ENCODE data around the gene DYRK1A.

Gene DYRK1A

GRCh38 chr21:37551331-37551992 is 184.9 kb downstream of the DYRK1A start:
- Histone ChIP-seq H3K36me3 (ENCODE audit: control insufficient read depth in 1 of 2, insufficient read depth in 2 of 2, low read length in 2 of 2) (no peaks in the 10 kb centered on the region), H3K27ac (ENCODE audit: low read depth, low read length) (no peak overlapping the region), H3K9me3 (ENCODE audit: control insufficient read depth in 1 of 2, low read length in 2 of 2) (no peaks in the 10 kb centered on the region), H3K9ac (ENCODE audit: low read depth in 1 of 2, low read length in 2 of 2) (no peak overlapping the region), H3K4me3 (ENCODE audit: low read depth in 1 of 2, low read length in 2 of 2) (peak overlapping the region in 1 of 2 donors; percentile 45), H3K4me1 (ENCODE audit: control insufficient read depth in 1 of 2, insufficient read depth in 2 of 2, low read length in 2 of 2) (peaks cover 9 to 13% of the 10 kb centered on the region in 2 donors), H3K27me3 (ENCODE audit: control insufficient read depth in 1 of 2, insufficient read depth in 2 of 2, low read length in 2 of 2) (no peaks in the 10 kb centered on the region)

GRCh38 chr21:37551993-37552355 is 185.4 kb downstream of the DYRK1A start:
- no peak overlapping the region for H3K4me3 ChIP-seq (ENCODE audit: low read depth in 1 of 2, low read length in 2 of 2)
- H3K27ac ChIP-seq (ENCODE audit: low read depth, low read length) = no peak overlapping the region
- H3K9ac ChIP-seq (ENCODE audit: low read depth in 1 of 2, low read length in 2 of 2) = no peak overlapping the region
- no peaks in the 10 kb centered on the region for H3K9me3 ChIP-seq (ENCODE audit: control insufficient read depth in 1 of 2, low read length in 2 of 2)
- peaks cover 8 to 9% of the 10 kb centered on the region in 2 donors for H3K4me1 ChIP-seq (ENCODE audit: control insufficient read depth in 1 of 2, insufficient read depth in 2 of 2, low read length in 2 of 2)
- no peaks in the 10 kb centered on the region for H3K27me3 ChIP-seq (ENCODE audit: control insufficient read depth in 1 of 2, insufficient read depth in 2 of 2, low read length in 2 of 2)
- no peaks in the 10 kb centered on the region for H3K36me3 ChIP-seq (ENCODE audit: control insufficient read depth in 1 of 2, insufficient read depth in 2 of 2, low read length in 2 of 2)

DNA sequence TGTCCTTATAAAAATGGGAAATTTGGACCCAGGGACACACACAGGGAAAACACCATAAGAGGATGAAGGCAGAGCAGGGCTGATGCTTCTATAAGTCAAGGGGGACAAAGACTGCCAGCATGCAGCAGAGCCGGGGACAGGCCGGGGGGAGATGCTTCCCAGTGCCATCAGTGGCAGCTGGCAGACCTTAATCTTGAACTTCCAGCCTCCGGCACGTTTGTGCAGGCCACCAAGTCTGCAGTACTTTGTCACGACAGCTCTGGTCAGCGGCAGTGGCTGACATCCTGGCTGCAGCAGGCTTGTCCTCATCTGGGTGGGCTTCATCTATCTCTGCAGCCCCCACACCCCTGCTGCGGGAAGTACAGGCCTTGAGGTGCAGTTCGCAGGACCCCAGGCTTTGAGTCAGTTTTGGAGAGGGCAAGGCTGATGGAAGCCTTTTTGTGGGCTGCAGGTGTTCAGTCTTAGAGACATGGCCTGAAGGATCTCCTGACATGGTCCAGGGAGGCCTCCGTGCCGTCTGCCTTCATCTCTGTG is 186.0 kb downstream of the DYRK1A start:
- H3K27ac ChIP-seq (ENCODE audit: low read depth, low read length) = no peak overlapping the region

DNA sequence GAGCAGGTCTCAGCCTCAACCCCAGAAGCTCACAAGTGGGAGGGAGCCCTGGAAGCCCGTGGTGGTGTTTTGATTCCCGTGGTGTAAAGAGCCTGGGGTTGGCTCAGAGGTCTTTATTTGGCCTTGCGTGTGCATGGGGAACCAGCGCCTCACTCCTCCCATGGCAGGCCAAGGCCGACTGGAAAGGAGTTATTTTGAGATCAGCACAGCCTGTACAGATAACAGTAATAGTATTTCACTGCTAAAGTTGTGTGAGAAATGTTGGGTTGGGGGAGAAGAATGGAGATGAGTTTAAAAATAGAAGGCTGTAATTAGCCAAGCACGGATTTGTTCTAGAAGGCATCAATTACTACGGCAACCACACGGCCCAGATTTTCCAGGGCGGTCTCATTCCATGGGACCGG is 186.5 kb downstream of the DYRK1A start:
- Histone ChIP-seq H3K4me3 (ENCODE audit: low read depth in 1 of 2, low read length in 2 of 2) (no peak overlapping the region), H3K9ac (ENCODE audit: low read depth in 1 of 2, low read length in 2 of 2) (no peak overlapping the region), H3K4me1 (ENCODE audit: control insufficient read depth in 1 of 2, insufficient read depth in 2 of 2, low read length in 2 of 2) (peaks cover 8 to 9% of the 10 kb centered on the region in 2 donors), H3K9me3 (ENCODE audit: control insufficient read depth in 1 of 2, low read length in 2 of 2) (no peaks in the 10 kb centered on the region), H3K27ac (ENCODE audit: low read depth, low read length) (no peak overlapping the region), H3K36me3 (ENCODE audit: control insufficient read depth in 1 of 2, insufficient read depth in 2 of 2, low read length in 2 of 2) (no peaks in the 10 kb centered on the region), H3K27me3 (ENCODE audit: control insufficient read depth in 1 of 2, insufficient read depth in 2 of 2, low read length in 2 of 2) (no peaks in the 10 kb centered on the region)

More for the DNA sequence above, 186.0 kb downstream of the DYRK1A start:
- Histone ChIP-seq H3K27me3 (ENCODE audit: control insufficient read depth in 1 of 2, insufficient read depth in 2 of 2, low read length in 2 of 2) (no peaks in the 10 kb centered on the region), H3K4me3 (ENCODE audit: low read depth in 1 of 2, low read length in 2 of 2) (no peak overlapping the region), H3K4me1 (ENCODE audit: control insufficient read depth in 1 of 2, insufficient read depth in 2 of 2, low read length in 2 of 2) (peaks cover 8 to 9% of the 10 kb centered on the region in 2 donors), H3K9ac (ENCODE audit: low read depth in 1 of 2, low read length in 2 of 2) (no peak overlapping the region), H3K36me3 (ENCODE audit: control insufficient read depth in 1 of 2, insufficient read depth in 2 of 2, low read length in 2 of 2) (no peaks in the 10 kb centered on the region), H3K9me3 (ENCODE audit: control insufficient read depth in 1 of 2, low read length in 2 of 2) (no peaks in the 10 kb centered on the region)

DNA sequence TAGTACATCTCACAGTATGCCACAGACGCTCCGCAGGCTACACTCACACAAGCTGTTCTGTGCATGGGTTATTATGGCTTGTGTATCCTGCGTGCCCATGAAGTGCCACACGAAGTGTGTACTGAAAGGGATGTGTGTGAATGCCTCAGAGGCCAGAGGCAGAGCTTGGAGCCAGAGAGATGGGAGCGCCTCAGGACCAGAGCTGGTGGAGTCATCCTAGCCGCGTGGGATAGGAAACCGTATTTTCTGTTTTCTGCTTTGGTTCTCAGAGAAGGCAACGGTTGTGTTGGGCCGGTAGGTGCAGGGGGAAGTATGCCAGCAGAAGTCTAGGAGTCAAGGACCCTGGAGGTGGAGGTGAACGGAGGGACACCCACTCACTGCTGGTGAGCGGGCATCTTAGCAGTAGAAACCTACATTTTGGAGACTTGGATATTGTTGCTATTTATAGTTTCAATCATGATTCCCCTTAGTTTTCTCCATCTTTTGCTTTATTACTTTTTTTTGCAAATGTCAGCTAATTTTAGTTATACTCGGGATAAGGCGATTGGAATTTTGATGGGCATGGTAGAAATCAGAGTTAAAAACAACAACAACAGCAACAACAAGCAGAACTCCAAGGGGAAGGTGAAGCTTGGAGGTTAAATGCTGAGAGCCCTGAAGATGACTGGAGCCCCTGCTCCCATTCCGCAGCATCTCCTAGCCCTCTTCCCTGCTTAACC is 188.2 kb downstream of the DYRK1A start:
- H3K4me1 ChIP-seq (ENCODE audit: control insufficient read depth in 1 of 2, insufficient read depth in 2 of 2, low read length in 2 of 2) = peaks cover 8 to 9% of the 10 kb centered on the region in 2 donors
- no peak overlapping the region for H3K9ac ChIP-seq (ENCODE audit: low read depth in 1 of 2, low read length in 2 of 2)
- no peaks in the 10 kb centered on the region for H3K36me3 ChIP-seq (ENCODE audit: control insufficient read depth in 1 of 2, insufficient read depth in 2 of 2, low read length in 2 of 2)
- H3K4me3 ChIP-seq (ENCODE audit: low read depth in 1 of 2, low read length in 2 of 2) = no peak overlapping the region
- H3K9me3 ChIP-seq (ENCODE audit: control insufficient read depth in 1 of 2, low read length in 2 of 2) = no peaks in the 10 kb centered on the region
- no peaks in the 10 kb centered on the region for H3K27me3 ChIP-seq (ENCODE audit: control insufficient read depth in 1 of 2, insufficient read depth in 2 of 2, low read length in 2 of 2)
- H3K27ac ChIP-seq (ENCODE audit: low read depth, low read length) = no peak overlapping the region

DNA sequence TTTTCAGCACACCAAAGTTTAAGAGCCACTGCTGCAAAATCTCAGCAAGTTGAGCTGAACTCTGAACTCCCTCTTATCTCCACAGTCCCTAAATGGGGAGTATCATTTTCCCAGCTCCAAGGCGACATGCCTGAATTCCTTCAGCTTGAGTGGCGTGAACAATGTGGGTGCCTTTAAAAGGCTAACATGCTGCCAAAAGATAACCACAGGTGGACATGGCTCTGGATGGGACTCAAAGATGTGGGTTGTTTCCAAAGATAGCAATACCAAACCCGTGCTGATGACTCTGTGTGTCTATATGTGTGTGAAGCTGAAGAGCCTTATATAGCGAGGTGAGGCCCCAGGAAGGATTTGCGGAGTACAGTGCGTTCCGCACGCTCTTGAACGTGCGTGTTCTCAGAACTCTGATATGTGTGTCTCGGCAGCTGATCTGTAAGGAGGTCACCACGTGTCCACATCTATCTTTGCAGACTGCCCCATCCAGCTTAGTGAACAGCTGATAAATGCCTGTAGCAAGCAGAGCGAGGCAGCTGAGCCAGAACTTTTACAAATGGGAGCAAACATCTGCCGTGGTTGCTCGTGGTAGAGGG is 189.2 kb downstream of the DYRK1A start:
- H3K27ac ChIP-seq (ENCODE audit: low read depth, low read length) = no peak overlapping the region
- no peaks in the 10 kb centered on the region for H3K36me3 ChIP-seq (ENCODE audit: control insufficient read depth in 1 of 2, insufficient read depth in 2 of 2, low read length in 2 of 2)
- no peaks in the 10 kb centered on the region for H3K27me3 ChIP-seq (ENCODE audit: control insufficient read depth in 1 of 2, insufficient read depth in 2 of 2, low read length in 2 of 2)
- H3K4me1 ChIP-seq (ENCODE audit: control insufficient read depth in 1 of 2, insufficient read depth in 2 of 2, low read length in 2 of 2) = peaks cover 5 to 6% of the 10 kb centered on the region in 2 donors
- H3K4me3 ChIP-seq (ENCODE audit: low read depth in 1 of 2, low read length in 2 of 2) = no peak overlapping the region
- no peak overlapping the region for H3K9ac ChIP-seq (ENCODE audit: low read depth in 1 of 2, low read length in 2 of 2)
- no peaks in the 10 kb centered on the region for H3K9me3 ChIP-seq (ENCODE audit: control insufficient read depth in 1 of 2, low read length in 2 of 2)

GRCh38 chr21:37557261-37557950 is 190.8 kb downstream of the DYRK1A start:
- Histone ChIP-seq H3K4me3 (ENCODE audit: low read depth in 1 of 2, low read length in 2 of 2) (no peak overlapping the region), H3K27me3 (ENCODE audit: control insufficient read depth in 1 of 2, insufficient read depth in 2 of 2, low read length in 2 of 2) (no peaks in the 10 kb centered on the region), H3K9ac (ENCODE audit: low read depth in 1 of 2, low read length in 2 of 2) (no peak overlapping the region), H3K4me1 (ENCODE audit: control insufficient read depth in 1 of 2, insufficient read depth in 2 of 2, low read length in 2 of 2) (no peaks in the 10 kb centered on the region), H3K9me3 (ENCODE audit: control insufficient read depth in 1 of 2, low read length in 2 of 2) (no peaks in the 10 kb centered on the region), H3K36me3 (ENCODE audit: control insufficient read depth in 1 of 2, insufficient read depth in 2 of 2, low read length in 2 of 2) (no peaks in the 10 kb centered on the region), H3K27ac (ENCODE audit: low read depth, low read length) (no peak overlapping the region)

- no peak overlapping the region for H3K9ac ChIP-seq (ENCODE audit: low read depth in 1 of 2, low read length in 2 of 2)
- no peaks in the 10 kb centered on the region for H3K27me3 ChIP-seq (ENCODE audit: control insufficient read depth in 1 of 2, insufficient read depth in 2 of 2, low read length in 2 of 2)
- H3K27ac ChIP-seq (ENCODE audit: low read depth, low read length) = no peak overlapping the region
- no peaks in the 10 kb centered on the region for H3K36me3 ChIP-seq (ENCODE audit: control insufficient read depth in 1 of 2, insufficient read depth in 2 of 2, low read length in 2 of 2)
- no peak overlapping the region for H3K4me3 ChIP-seq (ENCODE audit: low read depth in 1 of 2, low read length in 2 of 2)
- H3K9me3 ChIP-seq (ENCODE audit: control insufficient read depth in 1 of 2, low read length in 2 of 2) = no peaks in the 10 kb centered on the region
- H3K4me1 ChIP-seq (ENCODE audit: control insufficient read depth in 1 of 2, insufficient read depth in 2 of 2, low read length in 2 of 2) = peaks cover 5 to 7% of the 10 kb centered on the region in 2 donors
These were observed 192.2 kb downstream of the DYRK1A start for GRCh38 chr21:37558676-37559211.

DNA sequence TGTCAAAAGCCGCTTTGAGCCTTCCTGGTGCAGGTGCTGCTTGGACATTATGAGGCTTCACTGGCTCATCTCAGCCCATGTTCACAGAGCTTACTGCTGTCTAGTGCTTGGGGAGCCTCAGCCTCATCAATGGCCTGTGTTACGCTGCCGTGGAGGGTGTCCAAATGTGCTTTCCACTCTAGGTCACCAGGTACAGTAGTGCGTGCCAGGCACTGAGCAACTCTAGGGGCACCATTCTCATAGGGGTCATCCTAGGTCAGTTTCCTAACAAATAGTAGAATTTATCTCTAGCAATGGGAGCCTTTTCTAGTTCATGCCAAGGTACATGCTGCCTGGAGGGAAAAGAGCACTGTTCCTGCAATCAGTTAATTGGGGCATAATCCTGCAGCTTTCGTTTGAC is 193.8 kb downstream of the DYRK1A start:
- Histone ChIP-seq H3K9ac (ENCODE audit: low read depth in 1 of 2, low read length in 2 of 2) (no peak overlapping the region), H3K27ac (ENCODE audit: low read depth, low read length) (no peak overlapping the region), H3K9me3 (ENCODE audit: control insufficient read depth in 1 of 2, low read length in 2 of 2) (no peaks in the 10 kb centered on the region), H3K4me1 (ENCODE audit: control insufficient read depth in 1 of 2, insufficient read depth in 2 of 2, low read length in 2 of 2) (peaks cover 17 to 19% of the 10 kb centered on the region in 2 donors), H3K36me3 (ENCODE audit: control insufficient read depth in 1 of 2, insufficient read depth in 2 of 2, low read length in 2 of 2) (no peaks in the 10 kb centered on the region), H3K4me3 (ENCODE audit: low read depth in 1 of 2, low read length in 2 of 2) (no peak overlapping the region), H3K27me3 (ENCODE audit: control insufficient read depth in 1 of 2, insufficient read depth in 2 of 2, low read length in 2 of 2) (no peaks in the 10 kb centered on the region)

Data from duodenal mucosa (tissue), 2 donors.